GM12872 (cell line): ENCODE measurements around the gene CGNL1.

Experiments
- TF ChIP-seq, protein P1 (sequence below): IDR thresholded peaks from 3 replicates; pipeline ENCODE4 v1.5.1; 2011; ENCODE audit warnings: low read depth, mild to moderate bottlenecking, low read length, moderate library complexity; ENCODE audit not compliant: insufficient read depth

The CGNL1 gene

DNA sequence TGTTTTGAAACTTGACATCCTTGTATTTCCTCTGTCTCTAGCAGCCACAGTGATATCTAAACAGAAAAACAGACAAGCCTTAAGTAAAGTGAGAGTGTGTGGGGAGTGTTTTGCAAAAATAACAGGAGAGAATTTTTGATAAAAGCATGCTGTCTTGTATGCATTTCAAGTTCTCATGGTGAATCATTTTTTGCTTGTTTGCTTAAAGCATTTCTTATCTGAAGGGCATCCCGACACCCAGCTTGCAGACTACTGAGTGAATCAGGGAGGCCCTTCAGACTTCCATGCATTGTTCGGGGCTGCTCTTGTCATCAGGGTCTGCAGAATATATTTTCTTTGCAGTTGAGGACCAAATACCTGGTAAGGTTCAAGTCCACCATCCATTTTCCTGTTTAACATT, 8.5 kb downstream of the CGNL1 start:
- TF ChIP-seq, protein P1, sequence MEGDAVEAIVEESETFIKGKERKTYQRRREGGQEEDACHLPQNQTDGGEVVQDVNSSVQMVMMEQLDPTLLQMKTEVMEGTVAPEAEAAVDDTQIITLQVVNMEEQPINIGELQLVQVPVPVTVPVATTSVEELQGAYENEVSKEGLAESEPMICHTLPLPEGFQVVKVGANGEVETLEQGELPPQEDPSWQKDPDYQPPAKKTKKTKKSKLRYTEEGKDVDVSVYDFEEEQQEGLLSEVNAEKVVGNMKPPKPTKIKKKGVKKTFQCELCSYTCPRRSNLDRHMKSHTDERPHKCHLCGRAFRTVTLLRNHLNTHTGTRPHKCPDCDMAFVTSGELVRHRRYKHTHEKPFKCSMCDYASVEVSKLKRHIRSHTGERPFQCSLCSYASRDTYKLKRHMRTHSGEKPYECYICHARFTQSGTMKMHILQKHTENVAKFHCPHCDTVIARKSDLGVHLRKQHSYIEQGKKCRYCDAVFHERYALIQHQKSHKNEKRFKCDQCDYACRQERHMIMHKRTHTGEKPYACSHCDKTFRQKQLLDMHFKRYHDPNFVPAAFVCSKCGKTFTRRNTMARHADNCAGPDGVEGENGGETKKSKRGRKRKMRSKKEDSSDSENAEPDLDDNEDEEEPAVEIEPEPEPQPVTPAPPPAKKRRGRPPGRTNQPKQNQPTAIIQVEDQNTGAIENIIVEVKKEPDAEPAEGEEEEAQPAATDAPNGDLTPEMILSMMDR: no peak

DNA sequence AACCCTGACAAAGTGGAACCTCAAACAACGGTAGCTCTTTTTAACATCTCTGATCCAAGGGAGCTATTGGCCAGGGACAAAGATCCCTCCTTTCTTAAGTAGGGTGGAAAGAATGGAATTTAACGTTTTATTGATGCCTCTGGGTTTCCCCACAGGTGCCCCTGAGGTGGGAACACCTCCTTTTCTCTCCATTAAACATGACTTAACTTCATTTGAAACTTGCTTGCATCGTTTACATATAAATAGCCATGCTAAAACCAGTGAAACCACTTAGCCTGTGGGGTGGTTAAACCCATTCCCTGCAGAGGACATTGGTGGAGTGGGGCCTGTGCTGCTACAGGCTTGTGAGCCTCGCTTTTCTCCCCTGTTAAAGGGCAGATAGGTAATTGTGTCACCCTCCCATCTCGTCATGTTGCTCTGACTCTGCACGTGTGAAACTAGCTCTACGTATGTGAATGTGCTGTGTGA, 9.7 kb downstream of the CGNL1 start:
- TF ChIP-seq, protein P1: no peak

DNA sequence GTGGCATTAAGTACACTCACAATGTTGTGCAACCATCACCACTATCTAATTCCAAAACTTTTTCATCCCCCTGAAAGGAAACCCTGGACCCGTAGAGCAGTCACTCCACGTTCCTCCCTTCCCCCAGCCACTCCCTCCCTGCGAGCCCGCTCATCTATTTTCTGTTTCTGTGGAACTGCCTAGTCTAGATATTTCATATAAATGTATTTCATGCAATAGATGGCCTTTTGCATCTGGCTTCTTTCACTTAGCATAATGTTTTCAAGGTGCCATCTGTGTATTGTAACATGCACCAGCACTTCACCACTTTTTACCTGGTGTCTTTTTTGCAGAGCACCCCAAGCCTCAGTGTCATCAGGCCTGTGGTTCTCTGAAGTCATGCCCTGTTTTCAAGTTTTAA, 10.7 kb downstream of the CGNL1 start:
- TF ChIP-seq, protein P1: no peak

DNA sequence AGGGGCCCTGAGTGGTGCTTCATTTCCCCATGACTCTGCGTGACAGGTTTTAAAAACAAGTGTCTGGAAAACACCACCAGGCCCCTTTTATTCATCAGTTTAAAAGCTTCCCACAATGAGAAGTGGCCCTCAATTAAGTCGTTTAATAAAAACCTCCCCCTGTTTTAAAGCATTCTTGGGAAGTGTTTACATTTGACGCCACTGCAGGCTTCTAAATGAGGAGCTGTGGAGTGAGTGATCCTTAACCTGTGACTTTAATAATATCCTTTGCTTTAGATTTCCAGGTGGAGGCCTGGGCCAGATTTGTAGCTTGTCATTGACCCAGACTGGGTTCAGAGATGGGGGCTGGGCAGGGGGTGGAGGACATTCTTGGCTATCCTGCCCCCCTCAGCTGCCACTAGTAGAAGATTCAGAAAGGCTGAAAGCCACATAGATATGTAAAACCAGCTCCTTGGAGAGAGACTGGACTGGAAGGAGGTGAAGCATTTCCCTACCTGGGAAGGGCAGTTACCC, 11.3 kb downstream of the CGNL1 start:
- TF ChIP-seq, protein P1: no peak

DNA sequence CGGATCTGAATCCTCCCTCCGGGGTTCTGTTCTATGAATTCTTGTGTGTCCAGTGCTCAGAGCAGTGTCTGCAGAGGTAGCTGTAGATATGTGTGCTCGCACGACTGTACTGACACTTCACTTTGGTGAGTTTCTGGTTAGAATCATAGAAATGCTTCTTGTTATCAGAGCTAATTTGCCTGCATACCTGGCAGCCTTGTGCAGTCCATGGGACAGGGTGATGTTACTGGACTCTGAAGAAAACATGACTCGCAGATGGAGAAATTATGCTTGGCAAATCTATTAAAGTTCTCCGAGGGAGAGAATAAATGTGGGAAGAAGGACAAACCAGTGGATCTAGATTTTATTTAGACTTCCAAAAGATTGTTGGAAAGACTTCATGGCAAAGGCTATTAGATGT, 12.2 kb downstream of the CGNL1 start:
- TF ChIP-seq, protein P1: no peak

DNA sequence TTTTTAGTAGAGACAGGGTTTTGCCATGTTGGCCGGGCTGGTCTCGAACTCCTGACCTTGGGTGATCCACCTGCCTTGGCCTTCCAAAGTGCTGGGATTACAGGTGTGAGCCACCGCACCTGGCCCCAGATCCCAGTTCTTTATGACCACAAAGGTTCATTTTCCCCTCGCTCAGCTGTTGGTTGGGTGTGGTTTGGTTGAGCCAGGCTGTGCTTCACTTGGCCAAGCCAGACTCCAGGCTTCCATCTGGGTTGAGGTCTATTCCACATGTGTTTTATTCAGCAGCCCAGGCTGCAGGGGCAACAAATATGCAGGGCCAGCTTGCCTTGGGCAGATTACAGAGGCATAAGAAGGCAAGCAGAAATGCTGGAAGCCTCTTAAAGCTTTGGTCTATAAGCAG, 13.7 kb downstream of the CGNL1 start:
- TF ChIP-seq, protein P1: no peak

DNA sequence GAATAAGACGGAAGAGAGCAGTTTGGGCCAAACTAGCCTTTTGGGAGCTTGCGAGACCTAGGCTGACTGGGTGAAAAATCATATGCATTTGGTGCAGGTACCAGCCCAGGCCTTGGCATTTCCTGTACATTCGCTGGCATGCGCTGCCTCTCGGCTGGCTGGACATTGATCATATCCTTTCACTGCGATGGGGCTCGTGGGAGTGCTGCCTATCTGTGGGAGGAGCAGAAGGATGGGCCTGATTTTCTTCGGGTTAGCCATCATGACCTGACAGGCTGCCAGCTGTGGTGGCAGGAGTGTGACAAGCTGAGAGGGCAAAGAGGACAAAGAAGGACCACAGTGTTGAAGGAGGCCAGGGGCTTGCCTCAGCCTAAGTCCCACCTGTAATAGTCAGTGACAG, 14.3 kb downstream of the CGNL1 start:
- TF ChIP-seq, protein P1: no peak
